B cell (primary cell): ENCODE data around the gene OR2T3. TPM values are rescaled to one million over a fixed set of nuclear protein-coding genes. Genes with fewer than 3 reads are reported as not detected.
"Not testable (repeated sequence)": the region's sequence is repeated elsewhere in the genome, so short reads cannot be mapped to it uniquely, and the experiment has no call there.

Experiments
- ATAC-seq: fragments of 200-7000 bp; cut with Tn5 transposase; one replicate; pipeline ENCODE4 v1.10.0; 2021; ENCODE audit warnings: low read depth, mild to moderate bottlenecking, moderate number of reproducible peaks, moderate library complexity
- CTCF ChIA-PET: fragments of 350-600 bp; sonication (Branson Sonifier 250); formaldehyde crosslinking; loops from one replicate; lab custom pipeline; 2021; ENCODE audit warnings: antibody characterized with exemption, inconsistent platforms; lab: Charles Lee
- POLR2A ChIA-PET: fragments of 350-600 bp; sonication (Branson Sonifier 250); formaldehyde crosslinking; loops from one replicate; lab custom pipeline; 2021; ENCODE audit warnings: antibody characterized with exemption; lab: Charles Lee
- DNase-seq: peaks from one replicate; pipeline ENCODE4 v3.0.0; 2013
- H2AFZ ChIP-seq: 2 replicates; pipeline ENCODE4 v1.6.1; 2012; ENCODE audit warnings: mild to moderate bottlenecking, low read depth, low read length; ENCODE audit not compliant: insufficient read depth, poor library complexity, severe bottlenecking
- H3K27ac ChIP-seq, 2 donors: 1 replicate in 1 of 2; 2 replicates in 1 of 2; pipeline ENCODE4 v1.5.1; 2012 to 2013; ENCODE audit warnings: low read length in 2 of 2, mild to moderate bottlenecking in 2 of 2, moderate library complexity in 1 of 2
- H3K27me3 ChIP-seq, 4 experiments: fragments of 200-600 bp in 1 of 4; sonication (generic) in 1 of 4; replicated peaks in 1 of 4; 1 replicate in 2 of 4; 2 replicates in 2 of 4; pipeline versions ENCODE4 v1.6.1 to v1.7.0; 2013 to 2016; ENCODE audit warnings: low read length in 3 of 4, mild to moderate bottlenecking in 2 of 4, mixed read lengths in 1 of 4, moderate library complexity in 1 of 4; ENCODE audit not compliant: insufficient read depth in 4 of 4, control insufficient read depth in 3 of 4; ENCODE audit errors: control extremely low read depth in 1 of 4
- H3K36me3 ChIP-seq, 2 experiments: replicated peaks in 1 of 2; 1 replicate in 1 of 2; 2 replicates in 1 of 2; pipeline versions ENCODE4 v1.6.1 to v1.7.1; 2013; ENCODE audit warnings: low read length in 1 of 2; ENCODE audit not compliant: insufficient read depth in 2 of 2, control insufficient read depth in 1 of 2; ENCODE audit errors: control extremely low read depth in 1 of 2, extremely low read depth in 1 of 2
- H3K4me1 ChIP-seq, 2 donors: fragments of 200-600 bp in 1 of 2; sonication (generic) in 1 of 2; 1 replicate in 1 of 2; 2 replicates in 1 of 2; pipeline versions ENCODE4 v1.5.1 to v1.6.1; 2013 to 2017; ENCODE audit warnings: low read length in 2 of 2; ENCODE audit not compliant: control insufficient read depth in 2 of 2, insufficient read depth in 2 of 2
- H3K4me2 ChIP-seq: replicated peaks from 2 replicates; pipeline ENCODE3; 2012; ENCODE audit warnings: mild to moderate bottlenecking, low read depth, low read length; ENCODE audit not compliant: poor library complexity, severe bottlenecking
- H3K4me3 ChIP-seq, 5 experiments: fragments of 200-600 bp in 1 of 5; sonication (generic) in 1 of 5; 1 replicate in 3 of 5; 2 replicates in 2 of 5; pipeline versions ENCODE4 v1.5.1 to v1.7.0; 2011 to 2016; ENCODE audit warnings: low read length in 4 of 5, mild to moderate bottlenecking in 4 of 5, low read depth in 2 of 5, control low read depth in 1 of 5, moderate library complexity in 1 of 5; ENCODE audit not compliant: insufficient read depth in 1 of 5; ENCODE audit errors: control extremely low read depth in 1 of 5, extremely low read depth in 1 of 5
- H3K79me2 ChIP-seq: fragments of 200-600 bp; sonication (generic); one replicate; pipeline ENCODE4 v1.6.0; 2016; ENCODE audit warnings: low read length; ENCODE audit not compliant: control insufficient read depth, insufficient read depth
- H3K9ac ChIP-seq: fragments of 200-600 bp; sonication (generic); 2 replicates; pipeline ENCODE4 v1.6.1; 2017; ENCODE audit warnings: mild to moderate bottlenecking, low read length, moderate library complexity
- H3K9me3 ChIP-seq, 3 donors: one replicate each; pipeline versions ENCODE4 v1.6.1 to v1.7.1; 2013; ENCODE audit warnings: low read length in 2 of 3; ENCODE audit not compliant: control insufficient read depth in 2 of 3, insufficient read depth in 1 of 3; ENCODE audit errors: control extremely low read depth in 1 of 3
- H4K20me1 ChIP-seq: 2 replicates; pipeline ENCODE4 v1.6.0; 2012; ENCODE audit warnings: mild to moderate bottlenecking, low read length; ENCODE audit not compliant: insufficient read depth, control insufficient read depth, poor library complexity, severe bottlenecking
- H3K27ac Mint-ChIP-seq: one replicate; pipeline ENCODE4 v1.8.0; 2021; ENCODE audit warnings: mixed read lengths
- H3K27me3 Mint-ChIP-seq: one replicate; pipeline ENCODE4 v1.8.0; 2021; ENCODE audit warnings: mixed read lengths
- H3K4me1 Mint-ChIP-seq: one replicate; pipeline ENCODE4 v1.8.0; 2021; ENCODE audit warnings: mixed read lengths
- H3K4me3 Mint-ChIP-seq: one replicate; pipeline ENCODE4 v1.8.0; 2021; ENCODE audit warnings: mixed read lengths
- H3K9me3 Mint-ChIP-seq: one replicate; pipeline ENCODE4 v1.8.0; 2022; ENCODE audit warnings: mixed read lengths; ENCODE audit not compliant: insufficient read depth
- WGBS: methylation state at CpG from one replicate; pipeline ENCODE4 v1.1.5; 2013; ENCODE audit warnings: missing lambda C conversion rate; ENCODE audit not compliant: insufficient coverage; 5-methylcytosine and 5-hydroxymethylcytosine counted together
- intact Hi-C: fragments of 100-400 bp; cut with micrococcal nuclease; formaldehyde crosslinking; loops from one replicate; pipeline ENCODE4 v1.10.0; 2022
- polyA plus RNA-seq: library from polyadenylated mRNA; depleted of rRNA; stranded (reverse); fragments of >200 nt; gene quantifications from 2 replicates; pipeline ENCODE4 v1.2.3, GENCODE V29; 2012
- total RNA-seq, 2 donors: library from RNA; stranded (reverse); fragments of 120-200 nt in 1 of 2; gene quantifications; 1 replicate in 1 of 2; 2 replicates in 1 of 2; pipeline versions ENCODE4 v1.2.3 to v1.2.4, GENCODE V29; 2013 to 2022

OR2T3 gene
- total and polyA plus RNA-seq, 2 donors (not counting 1 experiment from before 2014, with no cell fraction given) = 1.2 to 1.8 TPM

GRCh38 chr1:248438668-248439067 is 34.5 kb upstream of the OR2T3 start:
- H3K9me3 Mint-ChIP-seq, H3K4me1 ChIP-seq, H3K9me3 ChIP-seq, H3K4me3 ChIP-seq, H2AFZ ChIP-seq, DNase-seq, H3K4me2 ChIP-seq, H3K4me3 Mint-ChIP-seq, H3K9ac ChIP-seq, H3K27me3 Mint-ChIP-seq, POLR2A ChIA-PET, H3K27ac ChIP-seq, CTCF ChIA-PET, H3K79me2 ChIP-seq, intact Hi-C loops, H3K4me1 Mint-ChIP-seq, H3K27ac Mint-ChIP-seq, H3K27me3 ChIP-seq, H4K20me1 ChIP-seq, H3K36me3 ChIP-seq, ATAC-seq: not testable (repeated sequence)
- no CpG with 5 or more reads among the region's 1 CpG for WGBS

- H3K9me3 ChIP-seq, H3K4me1 ChIP-seq, H4K20me1 ChIP-seq, H3K4me1 Mint-ChIP-seq, H3K9ac ChIP-seq, H3K27ac ChIP-seq, H3K27me3 Mint-ChIP-seq, H3K79me2 ChIP-seq, H3K4me3 Mint-ChIP-seq, POLR2A ChIA-PET, ATAC-seq, intact Hi-C loops, H3K4me2 ChIP-seq, H3K27me3 ChIP-seq, H2AFZ ChIP-seq, DNase-seq, H3K9me3 Mint-ChIP-seq, H3K36me3 ChIP-seq, H3K4me3 ChIP-seq, CTCF ChIA-PET, H3K27ac Mint-ChIP-seq: not testable (repeated sequence)
- 69% methylated on average over 2 of the region's 5 CpGs for WGBS
Measured at GRCh38 chr1:248439283-248439682, 33.9 kb upstream of the OR2T3 start.

GRCh38 chr1:248442500-248443277 is 30.5 kb upstream of the OR2T3 start:
- H3K27ac ChIP-seq, H3K27me3 ChIP-seq, H3K79me2 ChIP-seq, H3K4me3 Mint-ChIP-seq, H3K27ac Mint-ChIP-seq, H3K9ac ChIP-seq, intact Hi-C loops, H3K27me3 Mint-ChIP-seq, POLR2A ChIA-PET, CTCF ChIA-PET, H2AFZ ChIP-seq, H3K4me2 ChIP-seq, DNase-seq, H3K9me3 Mint-ChIP-seq, H3K9me3 ChIP-seq, ATAC-seq, H4K20me1 ChIP-seq, H3K36me3 ChIP-seq, H3K4me3 ChIP-seq: not testable (repeated sequence)
- H3K4me1 Mint-ChIP-seq = peaks cover 24% of the 10 kb centered on the region
- WGBS = no CpG with 5 or more reads among the region's 2 CpGs
- peaks cover 25 to 26% of the 10 kb centered on the region in 2 donors for H3K4me1 ChIP-seq

GRCh38 chr1:248444603-248445002 is 28.5 kb upstream of the OR2T3 start:
- intact Hi-C loops = not testable (repeated sequence)

More at GRCh38 chr1:248444603-248445002, 28.5 kb upstream of the OR2T3 start:
- POLR2A ChIA-PET = interaction anchor here (0.5 kb wide), 1 partner anchor 201 kb away, joined by 3 read pairs; no protein-coding TSS in a partner anchor
- H3K4me3 ChIP-seq, CTCF ChIA-PET, ATAC-seq, H3K9me3 Mint-ChIP-seq, DNase-seq, H2AFZ ChIP-seq, H3K9ac ChIP-seq, H4K20me1 ChIP-seq, H3K4me3 Mint-ChIP-seq, H3K27ac ChIP-seq, H3K27me3 Mint-ChIP-seq, H3K27me3 ChIP-seq, H3K36me3 ChIP-seq, H3K79me2 ChIP-seq, H3K9me3 ChIP-seq: not testable (repeated sequence)
- peak overlapping the region; percentile 28 for H3K27ac Mint-ChIP-seq
- 58% methylated on average over 2 of the region's 4 CpGs for WGBS
- H3K4me2 ChIP-seq = peak overlapping the region; percentile 22
- peaks cover 27% of the 10 kb centered on the region for H3K4me1 Mint-ChIP-seq
- peaks cover 30 to 34% of the 10 kb centered on the region in 2 donors for H3K4me1 ChIP-seq
